Activated CD8-positive, alpha-beta memory T cell treated with anti-CD3 and anti-CD28 coated beads, Interleukin-2, amount 50 U/mL, for 4 hours (primary cell): ENCODE data around the gene UNC93A.
"Not testable (repeated sequence)": the region's sequence is repeated elsewhere in the genome, so short reads cannot be mapped to it uniquely, and the experiment has no call there.

Source experiments
- DNase-seq: peaks from one replicate; pipeline ENCODE4 v3.0.0-alpha.2; 2020

UNC93A gene

DNA sequence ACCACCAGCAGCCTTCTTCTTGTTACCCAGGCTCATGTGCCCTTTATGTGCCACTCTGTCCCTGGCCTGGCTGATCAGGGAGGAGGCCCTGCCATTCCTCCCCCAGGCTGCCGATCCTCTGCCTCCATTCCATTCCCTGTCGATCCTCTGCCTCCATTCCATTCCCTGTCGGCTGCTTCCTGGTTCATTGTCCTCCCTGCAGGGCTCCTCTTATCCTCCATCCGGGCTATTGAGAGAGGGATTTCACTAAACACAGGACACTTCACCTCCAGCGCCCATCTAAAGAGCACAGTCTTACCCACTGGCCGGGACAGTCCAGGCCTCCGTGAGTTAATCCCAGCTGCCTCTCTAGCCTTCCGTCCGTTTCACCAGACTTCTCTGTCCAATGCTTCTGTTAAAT lies 26.1 kb downstream of the UNC93A start:
- DNase-seq = no peak

DNA sequence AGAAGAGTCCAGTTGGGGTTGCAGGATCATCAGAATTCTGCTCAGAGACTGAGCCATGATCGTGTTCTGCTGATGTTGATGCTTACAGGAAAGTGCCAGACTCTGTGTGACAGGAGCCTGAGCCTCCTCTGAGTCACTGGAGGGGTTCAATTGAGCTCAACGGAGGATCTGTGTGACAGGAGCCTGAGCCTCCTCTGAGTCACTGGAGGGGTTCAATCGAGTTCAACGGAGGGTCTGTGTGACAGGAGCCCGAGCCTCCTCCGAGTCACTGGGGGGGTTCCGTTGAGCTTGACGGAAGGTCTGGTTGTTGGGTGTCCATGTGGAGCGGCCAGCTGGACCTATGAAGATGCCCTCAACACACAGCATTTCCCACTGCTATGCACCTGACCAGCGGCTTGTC lies 27.2 kb downstream of the UNC93A start:
- DNase-seq = not testable (repeated sequence)

- not testable (repeated sequence) for DNase-seq
Observed at GRCh38 chr6:167318856-167319255, 27.7 kb downstream of the UNC93A start.

- not testable (repeated sequence) for DNase-seq
Observed at GRCh38 chr6:167319856-167320753, 29.0 kb downstream of the UNC93A start.

- DNase-seq = not testable (repeated sequence)
Observed at GRCh38 chr6:167320754-167321056, 29.6 kb downstream of the UNC93A start.

GRCh38 chr6:167321185-167321584 lies 30.1 kb downstream of the UNC93A start:
- not testable (repeated sequence) for DNase-seq

- no peak for DNase-seq
Observed at GRCh38 chr6:167323111-167323510, 32.0 kb downstream of the UNC93A start.

- DNase-seq = no peak
Observed at GRCh38 chr6:167324111-167324510, 33.0 kb downstream of the UNC93A start.

- no peak for DNase-seq
Observed at GRCh38 chr6:167325766-167326165, 34.7 kb downstream of the UNC93A start.

- no peak for DNase-seq
Observed at GRCh38 chr6:167327391-167327790, 36.3 kb downstream of the UNC93A start.

- no peak for DNase-seq
Observed at GRCh38 chr6:167328086-167328485, 37.0 kb downstream of the UNC93A start.

- DNase-seq = no peak
Observed at GRCh38 chr6:167329014-167329413, 37.9 kb downstream of the UNC93A start.

DNA sequence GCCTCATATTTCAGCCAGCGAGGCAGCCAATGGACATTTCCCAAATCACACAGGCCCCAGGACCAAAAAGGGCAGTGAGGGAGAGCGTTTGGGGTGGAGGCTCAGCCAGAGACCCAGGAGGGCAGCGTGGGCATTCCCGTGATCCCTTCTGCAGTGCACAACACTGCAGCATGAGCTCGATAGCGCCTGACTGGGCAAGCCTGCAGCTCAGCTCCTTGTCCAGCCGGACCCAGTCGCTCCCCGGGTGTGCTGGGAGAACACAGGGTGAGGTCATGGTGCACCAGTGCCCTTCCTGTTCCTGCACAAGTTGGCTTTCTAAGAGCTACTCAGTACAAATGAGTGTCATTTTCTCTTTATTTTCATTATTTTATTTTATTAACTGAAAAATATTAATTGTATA lies 39.6 kb downstream of the UNC93A start:
- no peak for DNase-seq

GRCh38 chr6:167331565-167331964 lies 40.5 kb downstream of the UNC93A start:
- DNase-seq = no peak

GRCh38 chr6:167336844-167337630 lies 45.9 kb downstream of the UNC93A start:
- no peak for DNase-seq

- DNase-seq = no peak
Observed at GRCh38 chr6:167337675-167338449, 46.7 kb downstream of the UNC93A start.

GRCh38 chr6:167338541-167339117 lies 47.5 kb downstream of the UNC93A start:
- DNase-seq = no peak

GRCh38 chr6:167341038-167341583 lies 50.0 kb downstream of the UNC93A start:
- no peak for DNase-seq

DNA sequence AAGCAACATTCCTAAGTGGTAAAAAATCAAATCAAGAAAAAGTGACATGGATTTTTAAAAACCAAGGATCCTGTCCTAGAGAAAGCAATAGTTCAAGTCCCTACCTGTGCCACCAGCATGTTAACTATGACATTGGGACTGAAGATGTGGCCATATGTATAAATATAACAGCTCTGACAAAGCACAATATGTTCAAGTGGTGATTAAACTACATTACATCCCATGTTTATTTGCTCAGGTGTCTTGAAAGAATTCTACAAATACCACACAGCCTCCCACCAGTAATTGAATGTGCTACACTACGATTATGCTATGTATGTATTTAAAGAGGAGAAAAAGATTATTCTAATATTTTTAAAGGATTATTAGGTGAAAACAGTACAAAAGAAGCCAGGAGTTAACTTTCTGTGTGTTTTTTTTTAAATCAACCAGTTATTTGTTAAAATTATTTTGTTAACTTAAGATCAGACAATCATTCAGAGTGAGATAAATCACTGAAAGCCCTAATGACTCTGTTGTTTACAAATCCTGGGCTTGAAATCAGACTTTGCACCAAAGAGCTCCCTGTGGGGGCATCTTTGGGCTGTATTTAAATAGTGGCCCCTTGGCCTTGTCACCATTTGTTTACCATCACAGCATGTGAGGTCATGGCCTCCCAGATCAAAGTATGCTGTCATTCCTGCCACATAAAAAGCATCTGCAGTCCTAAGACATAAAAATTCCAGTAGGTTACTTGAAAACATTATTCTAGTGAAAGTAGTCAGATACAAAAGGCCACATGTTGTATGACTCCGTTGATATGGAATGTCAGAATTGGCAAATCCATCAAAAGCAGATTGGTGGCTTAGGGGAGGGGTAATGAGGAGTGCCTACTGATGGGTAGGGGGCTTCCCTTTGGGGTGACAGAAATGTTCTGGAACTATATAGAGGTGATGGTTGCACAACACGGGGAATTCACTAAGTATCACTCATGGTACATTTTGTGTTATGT lies 50.8 kb downstream of the UNC93A start:
- no peak for DNase-seq

DNA sequence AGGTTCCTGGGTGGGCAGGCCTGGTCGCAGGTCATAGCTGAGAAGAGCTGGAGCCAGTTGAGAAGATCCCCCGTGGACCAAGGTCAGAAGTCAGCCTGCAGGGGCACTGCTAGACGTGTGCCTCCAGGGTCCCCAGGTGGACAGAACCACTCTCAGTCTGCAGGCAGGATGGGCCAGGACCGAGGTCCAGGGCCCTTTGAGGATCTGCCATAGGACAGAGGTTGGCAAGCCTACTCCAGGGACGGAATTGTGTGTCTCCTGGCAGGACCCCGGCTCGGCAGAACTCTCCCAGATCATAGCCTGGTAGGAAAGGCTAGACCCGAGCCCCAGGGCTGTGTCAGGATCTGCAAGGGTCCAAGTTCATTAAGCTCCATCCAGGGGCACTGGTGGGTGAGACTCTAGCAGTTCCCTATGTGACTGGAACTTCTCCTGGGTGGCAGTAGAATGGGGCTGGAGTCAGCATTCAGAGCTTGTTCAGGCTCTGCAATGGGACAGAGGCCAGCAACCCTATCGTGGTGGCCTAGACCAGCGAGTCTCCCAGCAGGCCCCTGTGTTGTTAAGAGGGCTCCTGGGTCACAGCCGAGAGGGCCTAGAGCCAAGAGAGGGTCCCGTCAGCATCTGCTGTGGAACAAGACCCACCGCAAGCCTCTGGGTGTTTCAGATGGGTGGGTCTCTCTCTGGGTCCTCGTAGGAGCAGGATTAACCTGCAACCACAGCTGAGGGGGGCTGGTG lies 51.9 kb downstream of the UNC93A start:
- DNase-seq = no peak

GRCh38 chr6:167345348-167345747 lies 54.2 kb downstream of the UNC93A start:
- no peak for DNase-seq
